ENCODE data around the gene ZDHHC8. TPM values are rescaled to one million over a fixed set of nuclear protein-coding genes. Genes with fewer than 3 reads are reported as not detected.

ZDHHC8 gene
- total and polyA plus RNA-seq, 2 donors (not counting 1 experiment from before 2014, with no cell fraction given), result 94.4 to 96.9 TPM

DNA sequence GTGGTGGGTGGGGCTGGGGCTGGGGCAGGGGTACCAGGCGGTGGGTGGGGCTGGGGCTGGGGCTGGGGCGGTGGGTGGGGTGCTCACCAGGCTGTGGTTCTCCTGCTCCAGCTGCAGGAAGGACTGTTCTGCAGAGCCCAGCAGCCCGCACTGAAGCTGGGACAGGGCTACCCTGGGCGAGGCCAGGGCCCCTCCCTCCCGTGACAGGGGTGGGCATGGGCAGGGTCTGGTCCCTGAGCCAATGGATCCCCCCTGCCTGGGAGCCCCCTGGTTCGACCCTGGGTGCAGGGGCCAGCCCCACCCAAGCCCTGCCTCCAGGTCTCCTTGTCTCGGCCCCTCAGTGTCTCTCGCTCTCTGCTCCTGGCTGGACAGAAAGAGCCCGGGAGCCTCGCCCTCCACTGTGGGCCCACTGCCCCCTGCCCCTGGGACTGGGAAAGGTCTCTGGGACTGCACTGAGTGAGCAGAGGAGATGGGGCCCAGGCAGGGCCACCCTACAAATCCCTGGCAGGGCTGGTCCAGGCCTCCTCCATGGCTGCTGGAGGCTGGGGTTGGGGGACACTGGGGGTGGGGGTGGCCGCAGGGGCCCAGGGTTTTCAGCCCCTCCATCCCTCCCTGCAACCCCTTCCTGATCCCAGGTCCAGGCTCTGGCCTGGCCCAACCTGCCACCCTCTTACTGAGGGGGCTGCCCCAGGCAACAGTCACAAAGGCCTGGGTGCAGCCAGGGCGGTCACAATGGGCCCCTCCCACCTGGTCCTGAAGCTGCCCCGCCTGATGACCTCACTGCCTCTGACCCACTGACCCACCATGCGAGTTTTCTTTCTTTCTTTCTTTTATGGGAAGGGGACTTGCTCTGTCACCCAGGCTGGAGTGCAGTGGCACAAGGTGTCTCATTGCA, 19.0 kb downstream of the ZDHHC8 start, which contains the start of gene CCDC188:
Gene CCDC188, minus strand, starts transcription at position 675 of the 895 bp plus-strand sequence. Its CDS starts 69 bp downstream, at position 606.
- POLR2A ChIA-PET, result no interaction called here
- H3K27me3 ChIP-seq (replicated peaks in 1 of 4; ENCODE audit: control extremely low read depth in 1 of 4, control insufficient read depth in 3 of 4, insufficient read depth in 4 of 4, low read length in 3 of 4), result peaks cover 0 to 9% (median 1%) of the 10 kb centered on the region in 4 experiments
- CTCF ChIA-PET, result interaction anchor here (1.0 kb wide), 1 partner anchor 420 kb away, joined by 5 read pairs; no protein-coding TSS in a partner anchor
- WGBS (ENCODE audit: insufficient coverage), result 66% methylated on average over 10 of the region's 14 CpGs
- H3K9me3 ChIP-seq (ENCODE audit: control extremely low read depth in 1 of 3, control insufficient read depth in 2 of 3, insufficient read depth in 1 of 3, low read length in 2 of 3), result no peaks in the 10 kb centered on the region
- no peak within 1 kb of the TSS for H3K27ac ChIP-seq (ENCODE audit: low read length in 2 of 2)
- H3K4me3 ChIP-seq (ENCODE audit: control extremely low read depth in 1 of 5, extremely low read depth in 1 of 5, insufficient read depth in 1 of 5, low read depth in 2 of 5, low read length in 4 of 5), result no peak within 1 kb of the TSS
- no peak within 1 kb of the TSS for H3K4me2 ChIP-seq (replicated peaks; ENCODE audit: low read depth, low read length, poor library complexity, severe bottlenecking)
- H3K9ac ChIP-seq (ENCODE audit: low read length), result no peak within 1 kb of the TSS
- ATAC-seq (ENCODE audit: low read depth) (no peak), DNase-seq (no peak)
- H3K36me3 ChIP-seq (replicated peaks in 1 of 2; ENCODE audit: control extremely low read depth in 1 of 2, control insufficient read depth in 1 of 2, extremely low read depth in 1 of 2, insufficient read depth in 2 of 2, low read length in 1 of 2), result no peaks in the 10 kb centered on the region
- H3K4me3 Mint-ChIP-seq, result no peak within 1 kb of the TSS
- H3K27ac Mint-ChIP-seq, result no peak within 1 kb of the TSS
- no peaks in the 10 kb centered on the region for H4K20me1 ChIP-seq (ENCODE audit: control insufficient read depth, insufficient read depth, low read length, poor library complexity, severe bottlenecking)
- H3K27me3 Mint-ChIP-seq, result no peaks in the 10 kb centered on the region
- no peak within 1 kb of the TSS for H2AFZ ChIP-seq (ENCODE audit: insufficient read depth, low read depth, low read length, poor library complexity, severe bottlenecking)
- no peaks in the 10 kb centered on the region for H3K79me2 ChIP-seq (ENCODE audit: control insufficient read depth, insufficient read depth, low read length)
- H3K9me3 Mint-ChIP-seq (ENCODE audit: insufficient read depth), result no peaks in the 10 kb centered on the region
- H3K4me1 ChIP-seq (ENCODE audit: control insufficient read depth in 2 of 2, insufficient read depth in 2 of 2, low read length in 2 of 2), result peaks cover 0 to 3% of the 10 kb centered on the region in 2 donors
- TF ChIP-seq, protein P1, sequence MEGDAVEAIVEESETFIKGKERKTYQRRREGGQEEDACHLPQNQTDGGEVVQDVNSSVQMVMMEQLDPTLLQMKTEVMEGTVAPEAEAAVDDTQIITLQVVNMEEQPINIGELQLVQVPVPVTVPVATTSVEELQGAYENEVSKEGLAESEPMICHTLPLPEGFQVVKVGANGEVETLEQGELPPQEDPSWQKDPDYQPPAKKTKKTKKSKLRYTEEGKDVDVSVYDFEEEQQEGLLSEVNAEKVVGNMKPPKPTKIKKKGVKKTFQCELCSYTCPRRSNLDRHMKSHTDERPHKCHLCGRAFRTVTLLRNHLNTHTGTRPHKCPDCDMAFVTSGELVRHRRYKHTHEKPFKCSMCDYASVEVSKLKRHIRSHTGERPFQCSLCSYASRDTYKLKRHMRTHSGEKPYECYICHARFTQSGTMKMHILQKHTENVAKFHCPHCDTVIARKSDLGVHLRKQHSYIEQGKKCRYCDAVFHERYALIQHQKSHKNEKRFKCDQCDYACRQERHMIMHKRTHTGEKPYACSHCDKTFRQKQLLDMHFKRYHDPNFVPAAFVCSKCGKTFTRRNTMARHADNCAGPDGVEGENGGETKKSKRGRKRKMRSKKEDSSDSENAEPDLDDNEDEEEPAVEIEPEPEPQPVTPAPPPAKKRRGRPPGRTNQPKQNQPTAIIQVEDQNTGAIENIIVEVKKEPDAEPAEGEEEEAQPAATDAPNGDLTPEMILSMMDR (IDR thresholded peaks at IDR 0.05), result no peak
- no peak for TF ChIP-seq EZH2 (IDR thresholded peaks at IDR 0.05; ENCODE audit: borderline replicate concordance, insufficient read depth, low read depth, low read length, poor library complexity, severe bottlenecking)
- H3K4me1 Mint-ChIP-seq, result peaks cover 4% of the 10 kb centered on the region
- intact Hi-C loops (cut with micrococcal nuclease), result no loop called here

DNA sequence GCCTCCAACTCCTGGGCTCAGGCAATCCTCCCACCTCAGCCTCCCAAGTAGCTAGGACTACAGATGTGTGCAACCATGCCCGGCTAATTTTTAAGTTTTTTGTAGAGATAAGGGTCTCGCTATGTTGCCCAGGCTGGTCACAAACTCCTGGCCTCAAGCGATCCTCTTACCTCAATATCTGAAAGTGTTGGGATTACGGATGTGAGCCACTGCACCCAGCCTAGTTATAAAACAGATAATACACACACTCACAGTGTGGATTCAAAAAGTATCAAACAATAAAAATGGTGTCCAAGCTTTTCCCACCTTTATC, 19.6 kb downstream of the ZDHHC8 start:
- H3K4me3 Mint-ChIP-seq, result no peak overlapping the region
- Histone ChIP-seq H3K9ac (ENCODE audit: low read length) (no peak overlapping the region), H4K20me1 (ENCODE audit: control insufficient read depth, insufficient read depth, low read length, poor library complexity, severe bottlenecking) (no peaks in the 10 kb centered on the region), H3K79me2 (ENCODE audit: control insufficient read depth, insufficient read depth, low read length) (no peaks in the 10 kb centered on the region), H3K4me3 (ENCODE audit: control extremely low read depth in 1 of 5, extremely low read depth in 1 of 5, insufficient read depth in 1 of 5, low read depth in 2 of 5, low read length in 4 of 5) (no peak overlapping the region), H3K4me2 (replicated peaks; ENCODE audit: low read depth, low read length, poor library complexity, severe bottlenecking) (no peak overlapping the region), H3K9me3 (ENCODE audit: control extremely low read depth in 1 of 3, control insufficient read depth in 2 of 3, insufficient read depth in 1 of 3, low read length in 2 of 3) (peaks cover 0 to under 1% (median 0%) of the 10 kb centered on the region in 3 donors), H3K27me3 (replicated peaks in 1 of 4; ENCODE audit: control extremely low read depth in 1 of 4, control insufficient read depth in 3 of 4, insufficient read depth in 4 of 4, low read length in 3 of 4) (peaks cover 0 to 14% (median 2%) of the 10 kb centered on the region in 4 experiments), H3K36me3 (replicated peaks in 1 of 2; ENCODE audit: control extremely low read depth in 1 of 2, control insufficient read depth in 1 of 2, extremely low read depth in 1 of 2, insufficient read depth in 2 of 2, low read length in 1 of 2) (no peaks in the 10 kb centered on the region), H3K27ac (ENCODE audit: low read length in 2 of 2) (no peak overlapping the region), H2AFZ (ENCODE audit: insufficient read depth, low read depth, low read length, poor library complexity, severe bottlenecking) (no peak overlapping the region), H3K4me1 (ENCODE audit: control insufficient read depth in 2 of 2, insufficient read depth in 2 of 2, low read length in 2 of 2) (peaks cover 0 to 3% of the 10 kb centered on the region in 2 donors)
- no peak for DNase-seq
- intact Hi-C loops (cut with micrococcal nuclease), result no loop called here
- ChIA-PET POLR2A (no interaction called here), CTCF (interaction anchor here (1.0 kb wide), 1 partner anchor 420 kb away, joined by 5 read pairs; no protein-coding TSS in a partner anchor)
- H3K27me3 Mint-ChIP-seq, result no peaks in the 10 kb centered on the region
- no peak overlapping the region for H3K27ac Mint-ChIP-seq
- peaks cover 4% of the 10 kb centered on the region for H3K4me1 Mint-ChIP-seq
- no peak for ATAC-seq (ENCODE audit: low read depth)
- H3K9me3 Mint-ChIP-seq (ENCODE audit: insufficient read depth), result no peaks in the 10 kb centered on the region
- TF ChIP-seq EZH2 (IDR thresholded peaks at IDR 0.05; ENCODE audit: borderline replicate concordance, insufficient read depth, low read depth, low read length, poor library complexity, severe bottlenecking), result no peak
- TF ChIP-seq, protein P1 (IDR thresholded peaks at IDR 0.05), result no peak
- no CpG with 5 or more reads among the region's 4 CpGs for WGBS (ENCODE audit: insufficient coverage)

Data from B cell (primary cell).